Measurements from ENCODE around the gene GRAMD4.

DNA sequence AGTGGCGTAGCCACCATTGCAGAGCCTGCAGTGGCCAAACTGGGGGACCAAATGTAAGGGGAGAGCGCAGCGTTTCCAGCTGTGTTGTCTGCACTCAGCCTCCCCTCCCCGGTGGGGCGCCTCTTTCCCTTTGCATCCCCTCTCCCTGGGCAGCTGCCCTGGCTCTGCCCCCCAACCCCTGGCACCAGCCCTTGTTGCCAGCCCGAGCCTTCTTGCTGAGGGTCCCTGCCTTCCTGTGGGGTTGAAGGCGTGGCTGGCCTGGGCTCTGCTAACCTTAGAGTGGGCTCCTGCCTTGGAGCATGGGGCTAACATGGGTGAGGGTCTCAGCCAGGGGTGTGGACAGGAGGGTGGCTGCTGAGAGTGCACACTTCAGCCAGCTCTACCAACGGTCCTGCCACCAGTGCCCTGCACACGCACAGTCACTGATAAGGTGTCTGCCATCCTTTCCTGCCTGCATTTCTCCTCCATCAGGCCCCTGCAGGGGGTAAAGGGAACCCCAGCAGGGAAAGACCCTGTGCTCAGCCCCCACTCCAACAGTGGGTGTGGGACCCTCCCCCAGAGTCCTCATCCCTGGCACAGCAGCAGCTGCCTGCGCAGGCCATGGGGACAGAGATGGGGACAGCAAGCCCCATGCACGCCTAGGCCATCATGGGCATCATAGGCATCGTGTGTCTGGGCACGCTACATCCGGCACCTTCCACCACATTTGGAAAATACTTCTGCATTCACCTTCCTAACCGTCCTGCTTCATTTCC lies 74.4 kb downstream of the GRAMD4 start:
- TF ChIP-seq, protein P1, sequence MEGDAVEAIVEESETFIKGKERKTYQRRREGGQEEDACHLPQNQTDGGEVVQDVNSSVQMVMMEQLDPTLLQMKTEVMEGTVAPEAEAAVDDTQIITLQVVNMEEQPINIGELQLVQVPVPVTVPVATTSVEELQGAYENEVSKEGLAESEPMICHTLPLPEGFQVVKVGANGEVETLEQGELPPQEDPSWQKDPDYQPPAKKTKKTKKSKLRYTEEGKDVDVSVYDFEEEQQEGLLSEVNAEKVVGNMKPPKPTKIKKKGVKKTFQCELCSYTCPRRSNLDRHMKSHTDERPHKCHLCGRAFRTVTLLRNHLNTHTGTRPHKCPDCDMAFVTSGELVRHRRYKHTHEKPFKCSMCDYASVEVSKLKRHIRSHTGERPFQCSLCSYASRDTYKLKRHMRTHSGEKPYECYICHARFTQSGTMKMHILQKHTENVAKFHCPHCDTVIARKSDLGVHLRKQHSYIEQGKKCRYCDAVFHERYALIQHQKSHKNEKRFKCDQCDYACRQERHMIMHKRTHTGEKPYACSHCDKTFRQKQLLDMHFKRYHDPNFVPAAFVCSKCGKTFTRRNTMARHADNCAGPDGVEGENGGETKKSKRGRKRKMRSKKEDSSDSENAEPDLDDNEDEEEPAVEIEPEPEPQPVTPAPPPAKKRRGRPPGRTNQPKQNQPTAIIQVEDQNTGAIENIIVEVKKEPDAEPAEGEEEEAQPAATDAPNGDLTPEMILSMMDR (IDR thresholded peaks at IDR 0.05 in 4 of 5, conservative IDR thresholded peaks at IDR 0.05 in 1 of 5), result no peak
- no peak for TF ChIP-seq POLR2A (IDR thresholded peaks at IDR 0.05)

All from gastrocnemius medialis (tissue), 4 donors.